Coronary artery (tissue), 2 donors: ENCODE data around the gene SPDYE3.
"Not testable (repeated sequence)": the region's sequence is repeated elsewhere in the genome, so short reads cannot be mapped to it uniquely, and the experiment has no call there.

Experiments
- DNase-seq: peaks from one replicate; pipeline ENCODE4 v3.0.0-alpha.2; 2017; ENCODE audit warnings: low spot score
- H3K27ac ChIP-seq, 2 donors: fragments of 200-600 bp; sonication (generic); one replicate each; pipeline ENCODE4 v1.5.1; 2016 to 2019
- H3K4me3 ChIP-seq: fragments of 200-600 bp; sonication (generic); 2 replicates; pipeline ENCODE4 v1.5.1; 2016; ENCODE audit warnings: mild to moderate bottlenecking, moderate library complexity
- CTCF ChIP-seq: fragments of 200-600 bp; sonication (generic); IDR thresholded peaks from one replicate; pipeline ENCODE4 v1.5.1; 2019; ENCODE audit warnings: antibody characterized with exemption

Gene SPDYE3

GRCh38 chr7:100348805-100349204, 41.3 kb downstream of the SPDYE3 start:
- no peak for DNase-seq
- H3K4me3 ChIP-seq, result no peak overlapping the region
- no peak for TF ChIP-seq CTCF
- no peak overlapping the region for H3K27ac ChIP-seq

DNA sequence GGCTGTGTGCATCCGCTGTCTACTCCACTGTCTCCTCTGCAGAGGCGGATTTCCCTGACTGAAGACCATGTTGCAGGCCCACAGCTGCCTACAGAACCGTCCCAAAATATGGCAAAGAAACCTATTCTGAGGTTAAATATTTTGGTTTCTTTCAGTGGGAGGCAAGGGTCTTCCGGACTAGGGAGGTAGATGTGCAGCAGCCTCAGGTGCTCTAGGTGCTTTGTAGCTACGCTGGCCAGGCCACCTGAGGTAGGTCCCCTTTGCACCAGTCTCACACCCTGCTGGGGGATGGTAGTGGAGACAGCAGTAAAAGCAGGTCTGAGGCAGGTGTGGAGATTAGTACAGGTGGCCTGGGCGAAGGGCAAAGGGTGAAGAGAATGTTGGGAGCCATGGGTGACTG, 42.3 kb downstream of the SPDYE3 start:
- TF ChIP-seq CTCF, result no peak
- DNase-seq, result no peak
- Histone ChIP-seq H3K4me3 (no peak overlapping the region), H3K27ac (no peak overlapping the region)

DNA sequence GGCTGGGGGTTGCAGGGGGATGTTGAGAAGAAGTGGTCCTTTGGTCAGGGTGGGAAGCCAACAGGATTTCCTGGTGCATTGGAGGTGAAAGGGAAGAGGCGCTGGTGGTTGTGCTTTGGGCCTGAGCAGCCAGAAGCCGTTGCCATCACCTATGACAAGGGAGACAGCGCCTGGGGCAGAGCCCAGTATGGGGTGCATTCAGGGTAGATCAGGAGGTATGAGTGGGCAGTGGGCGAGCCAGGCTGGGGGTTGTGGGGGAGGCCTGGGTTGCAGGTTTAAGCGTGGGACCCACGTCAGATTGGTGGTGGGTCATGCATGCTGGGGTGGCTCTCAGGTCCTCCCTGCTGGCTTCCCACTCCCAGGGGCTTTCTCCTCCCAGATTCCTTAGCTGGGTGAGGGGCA, 44.2 kb downstream of the SPDYE3 start:
- TF ChIP-seq CTCF, result no peak
- H3K4me3 ChIP-seq, result no peak overlapping the region
- no peak overlapping the region for H3K27ac ChIP-seq
- peak; percentile 55 for DNase-seq

GRCh38 chr7:100352230-100352781, 44.8 kb downstream of the SPDYE3 start:
- not testable (repeated sequence) for H3K4me3 ChIP-seq, H3K27ac ChIP-seq, DNase-seq

DNA sequence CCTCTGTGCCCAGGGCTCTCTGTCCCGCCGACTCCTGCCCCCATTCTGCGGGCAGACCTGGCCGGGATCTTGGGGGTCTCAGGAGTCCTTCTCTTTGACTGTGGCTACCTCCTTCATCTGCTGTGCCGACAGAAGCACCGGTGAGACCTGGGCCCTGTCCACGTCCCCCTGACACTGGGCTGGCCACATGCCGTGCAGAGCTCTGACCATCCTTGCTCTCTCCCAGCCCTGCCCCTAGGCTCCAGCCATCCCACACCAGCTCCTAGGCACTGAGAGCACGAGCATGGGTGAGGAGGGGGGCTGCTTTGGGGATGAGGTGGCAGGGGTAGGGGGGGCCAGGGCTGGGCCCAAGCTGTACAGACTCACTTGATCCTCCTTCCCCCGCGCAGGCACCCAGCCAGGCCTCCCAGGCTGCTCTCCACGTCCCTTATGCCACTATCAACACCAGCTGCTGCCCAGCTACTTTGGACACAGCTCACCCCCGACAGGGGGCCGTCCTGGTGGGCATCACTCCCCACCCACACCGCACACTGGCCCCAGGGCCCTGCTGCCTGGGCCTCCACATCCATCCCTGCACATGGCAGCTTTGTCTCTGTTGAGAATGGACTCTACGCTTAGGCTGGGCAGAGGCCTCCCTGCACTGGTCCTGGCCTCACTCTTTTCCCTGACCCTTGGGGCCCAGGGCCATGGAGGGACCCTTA, 45.6 kb downstream of the SPDYE3 start:
- TF ChIP-seq CTCF, result no peak
- H3K4me3 ChIP-seq, result no peak overlapping the region
- peak; percentile 56 for DNase-seq
- H3K27ac ChIP-seq, result peak overlapping the region in 1 of 2 donors; percentile 3

GRCh38 chr7:100353685-100354330, 46.3 kb downstream of the SPDYE3 start:
- DNase-seq, result peak; percentile 69
- H3K27ac ChIP-seq, result no peak overlapping the region
- TF ChIP-seq CTCF, result no peak

GRCh38 chr7:100356416-100357068, 49.0 kb downstream of the SPDYE3 start:
- TF ChIP-seq CTCF, result no peak
- Histone ChIP-seq H3K4me3 (no peak overlapping the region), H3K27ac (no peak overlapping the region)
- DNase-seq, result no peak

More at GRCh38 chr7:100353685-100354330, 46.3 kb downstream of the SPDYE3 start:
- no peak overlapping the region for H3K4me3 ChIP-seq
